Common myeloid progenitor, CD34-positive (primary cell): Measurements from ENCODE around the gene C1orf174.
A peak's percentile ranks its signal among the peaks of the same experiment; 100 is the strongest.

Experiments used
- CTCF ChIA-PET: fragments of 350-600 bp; sonication (Branson Sonifier 250); formaldehyde crosslinking; loops from one replicate; lab custom pipeline; 2021; ENCODE audit warnings: antibody characterized with exemption; lab: Charles Lee
- POLR2A ChIA-PET: fragments of 350-600 bp; sonication (Branson Sonifier 250); formaldehyde crosslinking; loops from one replicate; lab custom pipeline; 2021; ENCODE audit warnings: antibody characterized with exemption; lab: Charles Lee
- DNase-seq, 3 donors: peaks; one replicate each; pipeline versions ENCODE4 v3.0.0 to v3.0.0-alpha.2; 2013
- H3K27ac ChIP-seq, 2 experiments: 1 replicate in 1 of 2; 2 replicates in 1 of 2; pipeline ENCODE4 v1.7.0; 2013; ENCODE audit warnings: inconsistent platforms in 2 of 2, low read length in 2 of 2, mild to moderate bottlenecking in 2 of 2, low read depth in 1 of 2, moderate library complexity in 1 of 2; ENCODE audit not compliant: severe bottlenecking in 2 of 2, insufficient read depth in 1 of 2, poor library complexity in 1 of 2
- H3K27me3 ChIP-seq, 5 experiments: replicated peaks in 2 of 5; 1 replicate in 3 of 5; 2 replicates in 2 of 5; pipeline versions ENCODE4 v1.6.1 to v1.7.0; 2013; ENCODE audit warnings: low read length in 4 of 5, mild to moderate bottlenecking in 2 of 5, moderate library complexity in 2 of 5, inconsistent platforms in 1 of 5; ENCODE audit not compliant: insufficient read depth in 5 of 5, control insufficient read depth in 4 of 5
- H3K36me3 ChIP-seq, 4 experiments: 1 replicate in 2 of 4; 2 replicates in 2 of 4; pipeline versions ENCODE4 v1.6.1 to v1.7.0; 2013; ENCODE audit warnings: low read length in 3 of 4, control low read depth in 1 of 4, mild to moderate bottlenecking in 1 of 4; ENCODE audit not compliant: control insufficient read depth in 4 of 4, insufficient read depth in 4 of 4
- H3K4me1 ChIP-seq, 4 experiments: 1 replicate in 3 of 4; 2 replicates in 1 of 4; pipeline versions ENCODE4 v1.6.1 to v1.7.1; 2013; ENCODE audit warnings: low read length in 3 of 4, mild to moderate bottlenecking in 3 of 4, control low read depth in 1 of 4, inconsistent platforms in 1 of 4, moderate library complexity in 1 of 4; ENCODE audit not compliant: control insufficient read depth in 4 of 4, insufficient read depth in 4 of 4; ENCODE audit errors: control extremely low read depth in 1 of 4
- H3K4me3 ChIP-seq, 7 experiments: 1 replicate in 4 of 7; 2 replicates in 3 of 7; pipeline versions ENCODE4 v1.5.1 to v1.7.0; 2013; ENCODE audit warnings: mild to moderate bottlenecking in 7 of 7, low read length in 6 of 7, moderate library complexity in 6 of 7, inconsistent platforms in 2 of 7, low read depth in 2 of 7, control low read depth in 1 of 7; ENCODE audit not compliant: insufficient read depth in 4 of 7, control insufficient read depth in 1 of 7; ENCODE audit errors: extremely low read depth in 1 of 7
- H3K9me3 ChIP-seq, 5 experiments: 1 replicate in 4 of 5; 2 replicates in 1 of 5; pipeline versions ENCODE4 v1.6.1 to v1.7.1; 2013; ENCODE audit warnings: low read length in 4 of 5, mild to moderate bottlenecking in 2 of 5, inconsistent platforms in 1 of 5, low read depth in 1 of 5, moderate library complexity in 1 of 5; ENCODE audit not compliant: control insufficient read depth in 4 of 5, insufficient read depth in 2 of 5; ENCODE audit errors: control extremely low read depth in 1 of 5
- WGBS: methylation state at CpG from one replicate; pipeline ENCODE4 v1.1.5; 2013; ENCODE audit not compliant: insufficient coverage; 5-methylcytosine and 5-hydroxymethylcytosine counted together

C1orf174 gene

DNA sequence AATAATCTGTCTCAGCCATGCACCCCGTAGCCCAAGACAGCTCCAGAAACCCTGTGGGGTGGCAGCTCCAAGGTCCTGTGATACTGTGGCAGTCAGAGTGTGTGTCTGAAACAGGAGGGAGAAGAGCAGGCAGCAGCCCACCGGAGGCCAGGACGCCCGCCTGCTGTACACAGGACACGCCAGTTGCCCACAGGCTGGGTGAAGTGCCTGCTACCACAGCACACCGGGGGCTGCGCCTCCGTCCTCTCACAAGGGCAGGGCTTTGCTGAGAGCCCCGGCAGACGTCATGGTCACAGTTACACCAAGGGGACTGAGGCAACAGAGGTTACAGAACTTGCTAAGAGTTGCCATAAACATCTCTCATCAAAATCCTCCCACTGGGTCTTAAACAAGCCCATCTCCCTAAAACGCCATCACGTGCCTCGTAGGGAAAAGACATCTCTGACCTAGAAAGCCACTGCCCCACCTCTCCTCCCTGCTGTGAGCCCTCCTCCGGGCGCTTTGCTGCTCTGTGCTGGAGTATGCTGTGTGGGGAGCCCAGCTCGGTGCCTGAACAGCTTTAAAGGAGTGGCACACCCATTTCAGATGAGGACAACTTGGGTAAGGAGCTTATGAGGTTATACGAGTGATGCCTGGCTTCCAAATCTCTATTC lies 5.3 kb downstream of the C1orf174 start:
- ChIA-PET CTCF (interaction anchor here (4.5 kb wide), 1 partner anchor 37 kb away, joined by 18 read pairs; the partner anchor contains the start of gene DFFB), POLR2A (no interaction called here)
- no peak for DNase-seq
- H3K9me3 ChIP-seq: peaks cover 0 to 11% (median 6%) of the 10 kb centered on the region in 5 experiments
- 100% methylated on average over 7 of the region's 17 CpGs for WGBS
- H3K27ac ChIP-seq: no peak overlapping the region
- H3K36me3 ChIP-seq: peaks cover 0 to 42% (median 24%) of the 10 kb centered on the region in 4 experiments
- H3K27me3 ChIP-seq: no peaks in the 10 kb centered on the region
- no peak overlapping the region for H3K4me3 ChIP-seq
- H3K4me1 ChIP-seq: peaks cover 8 to 33% (median 29%) of the 10 kb centered on the region in 4 experiments

- peaks cover 2 to 54% (median 31%) of the 10 kb centered on the region in 4 experiments for H3K36me3 ChIP-seq
- H3K27me3 ChIP-seq: no peaks in the 10 kb centered on the region
- peaks cover 9 to 28% (median 22%) of the 10 kb centered on the region in 4 experiments for H3K4me1 ChIP-seq
- ChIA-PET POLR2A (no interaction called here), CTCF (interaction anchor here (4.5 kb wide), 1 partner anchor 35 kb away, joined by 18 read pairs; the partner anchor contains the start of gene DFFB)
- 72% methylated on average over 3 of the region's 5 CpGs for WGBS
- no peak for DNase-seq
- H3K4me3 ChIP-seq: no peak overlapping the region
- peaks cover 0 to 8% (median 3%) of the 10 kb centered on the region in 5 experiments for H3K9me3 ChIP-seq
- no peak overlapping the region for H3K27ac ChIP-seq
Observed at GRCh38 chr1:3893190-3893589, 6.9 kb downstream of the C1orf174 start.

GRCh38 chr1:3892748-3893147 lies 7.3 kb downstream of the C1orf174 start:
- 96% methylated on average over 13 of the region's 14 CpGs for WGBS
- DNase-seq: no peak
- Histone ChIP-seq H3K36me3 (peaks cover 2 to 58% (median 33%) of the 10 kb centered on the region in 4 experiments), H3K4me3 (no peak overlapping the region), H3K4me1 (peaks cover 9 to 28% (median 22%) of the 10 kb centered on the region in 4 experiments), H3K27me3 (no peaks in the 10 kb centered on the region), H3K9me3 (peaks cover 0 to 4% (median under 1%) of the 10 kb centered on the region in 5 experiments), H3K27ac (no peak overlapping the region)
- CTCF ChIA-PET: interaction anchor here (4.5 kb wide), 1 partner anchor 35 kb away, joined by 18 read pairs; the partner anchor contains the start of gene DFFB
- POLR2A ChIA-PET: no interaction called here

DNA sequence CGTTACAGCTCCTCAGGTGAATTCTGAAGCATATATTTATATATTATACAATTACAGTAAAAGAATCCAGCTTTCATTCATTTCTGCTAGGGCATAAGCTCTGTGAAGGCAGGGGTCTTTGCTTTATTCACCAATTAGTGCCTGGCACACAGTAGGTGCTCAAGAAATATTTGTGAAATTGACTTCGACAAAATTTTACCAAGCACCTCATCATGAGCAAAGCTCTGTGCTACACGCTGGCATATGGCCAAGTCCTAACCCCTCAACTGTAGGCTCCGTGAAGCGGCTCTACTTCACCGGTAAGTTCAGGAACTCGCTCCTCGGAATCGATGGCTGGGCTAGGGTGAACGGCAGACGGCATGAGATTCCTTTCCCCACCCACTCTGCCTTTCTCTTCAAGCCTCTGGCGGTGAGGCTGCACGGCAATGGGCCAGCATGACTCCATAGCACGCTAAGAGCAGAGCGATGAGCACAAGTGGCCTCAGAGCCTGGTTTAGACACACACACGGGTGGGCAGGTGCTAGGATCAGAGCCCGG lies 8.7 kb downstream of the C1orf174 start:
- ChIA-PET CTCF (interaction anchor here (1.0 to 1.8 kb wide), 4 partner anchors 8 to 94 kb away, joined by 3 to 9 read pairs (median 6); partner anchors contain the start of gene C1orf174), POLR2A (interaction anchor here (1.4 to 1.6 kb wide), 2 partner anchors 9 to 10 kb away, joined by 3 to 8 read pairs; partner anchors contain the start of gene C1orf174)
- Histone ChIP-seq H3K4me3 (peak overlapping the region in 4 of 7 experiments; percentile 15 to 56 (median 48)), H3K27me3 (no peaks in the 10 kb centered on the region), H3K4me1 (peaks cover 9 to 28% (median 19%) of the 10 kb centered on the region in 4 experiments), H3K36me3 (peaks cover 3 to 64% (median 37%) of the 10 kb centered on the region in 4 experiments), H3K27ac (peak overlapping the region in 1 of 2 experiments; percentile 29), H3K9me3 (no peaks in the 10 kb centered on the region)
- DNase-seq: peak; percentile 33 to 63 (median 58)
- 77% methylated on average over 12 of the region's 17 CpGs for WGBS

DNA sequence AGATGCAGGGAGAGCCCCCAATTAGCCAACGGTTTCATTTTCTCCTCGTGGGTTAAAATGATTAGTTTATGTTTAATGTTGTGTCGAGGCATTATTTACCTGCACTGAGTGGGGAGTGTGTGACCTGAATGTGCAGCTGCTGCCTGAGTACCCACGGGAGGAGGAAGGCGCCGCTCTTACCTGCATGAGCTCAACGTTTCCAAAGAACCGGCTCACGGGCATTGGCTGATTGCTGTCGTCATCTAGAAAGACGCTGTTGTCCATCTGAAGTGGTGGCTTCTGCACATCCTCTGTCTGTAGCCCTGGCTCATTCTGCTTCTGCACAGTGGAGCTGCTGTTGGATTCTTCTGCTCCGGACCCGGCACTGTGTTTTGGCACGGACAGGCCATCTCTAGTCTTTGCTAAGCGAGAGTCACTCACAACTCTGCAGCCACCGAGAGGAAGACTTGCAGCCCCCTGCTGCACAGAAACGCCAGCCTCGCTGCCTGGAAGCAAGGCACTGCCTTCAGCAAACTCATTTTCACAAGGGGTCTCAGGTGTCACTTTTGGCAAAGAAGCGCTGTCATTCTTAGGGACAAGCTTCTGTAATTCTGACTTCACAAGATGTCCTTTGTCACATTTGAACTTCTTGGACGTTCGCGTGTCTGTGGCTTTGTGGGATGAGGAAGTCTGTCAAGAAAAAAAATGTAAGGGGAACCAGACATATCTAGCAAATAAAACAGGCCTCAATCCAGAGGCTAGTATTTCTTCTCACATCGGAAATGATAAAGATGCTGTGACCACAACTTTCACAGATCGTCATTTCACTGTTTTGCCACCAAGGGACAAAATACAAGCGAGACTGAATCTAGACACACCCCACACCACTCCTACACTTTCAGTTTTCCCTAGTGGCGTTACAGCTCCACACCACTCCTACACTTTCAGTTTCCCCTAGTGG lies 9.4 kb downstream of the C1orf174 start:
- ChIA-PET POLR2A (interaction anchor here (1.4 to 1.6 kb wide), 2 partner anchors 9 kb away, joined by 3 to 8 read pairs; partner anchors contain the start of gene C1orf174), CTCF (interaction anchor here (0.9 to 1.8 kb wide), 5 partner anchors 9 to 93 kb away, joined by 3 to 9 read pairs (median 4); partner anchors contain the start of genes C1orf174 and DFFB)
- DNase-seq: peak; percentile 81 to 90 (median 87)
- Histone ChIP-seq H3K27me3 (no peaks in the 10 kb centered on the region), H3K4me1 (peaks cover 9 to 28% (median 18%) of the 10 kb centered on the region in 4 experiments), H3K9me3 (no peaks in the 10 kb centered on the region), H3K4me3 (peak overlapping the region in 4 of 7 experiments; percentile 15 to 56 (median 48)), H3K27ac (peak overlapping the region in 1 of 2 experiments; percentile 29), H3K36me3 (peaks cover 4 to 66% (median 39%) of the 10 kb centered on the region in 4 experiments)
- 57% methylated on average over 19 of the region's 26 CpGs for WGBS

DNA sequence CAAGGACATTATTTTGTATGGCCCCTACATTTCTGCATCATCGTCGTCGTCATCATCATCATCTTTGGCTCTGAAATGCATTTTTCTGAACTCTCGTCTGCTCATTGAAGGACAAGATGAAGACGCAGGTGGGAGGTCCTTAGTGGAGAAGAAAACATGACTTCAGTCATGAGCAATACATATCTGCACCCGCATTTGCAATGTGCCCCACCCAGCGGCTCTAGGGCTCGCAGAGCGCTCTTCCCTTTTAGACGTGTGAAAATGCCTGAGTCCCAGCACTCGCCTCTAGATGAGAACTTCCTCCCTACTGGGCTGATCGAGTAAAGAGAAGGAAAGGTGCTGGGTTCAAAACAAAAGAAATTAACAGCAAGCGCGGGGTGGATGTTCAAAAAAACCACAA lies 10.1 kb downstream of the C1orf174 start:
- H3K27ac ChIP-seq: no peak overlapping the region

More for the DNA sequence above, 10.1 kb downstream of the C1orf174 start:
- 90% methylated on average over 14 of the region's 14 CpGs for WGBS
- Histone ChIP-seq H3K4me1 (peaks cover 9 to 28% (median 18%) of the 10 kb centered on the region in 4 experiments), H3K27me3 (no peaks in the 10 kb centered on the region), H3K9me3 (no peaks in the 10 kb centered on the region), H3K36me3 (peaks cover 4 to 65% (median 35%) of the 10 kb centered on the region in 4 experiments), H3K4me3 (no peak overlapping the region)
- DNase-seq: no peak
- ChIA-PET POLR2A (no interaction called here), CTCF (interaction anchor here (0.9 to 1.8 kb wide), 2 partner anchors 9 to 32 kb away, joined by 4 to 9 read pairs; partner anchors contain the start of genes C1orf174 and DFFB)
